Panc1 (cell line): ENCODE data around the gene ZC3H8. TPM values are rescaled to one million over a fixed set of nuclear protein-coding genes. Genes with fewer than 3 reads are reported as not detected.

Source experiments
- ATAC-seq: fragments of 200-7000 bp; cut with Tn5 transposase; 2 replicates; pipeline ENCODE4 v1.9.1; 2020; ENCODE audit warnings: mild to moderate bottlenecking, moderate library complexity
- BruUV-seq: library from RNA; stranded (reverse); fragments of 400-500 nt; replicated peaks from 2 replicates; lab custom pipeline; 2021; lab: Mats Ljungman, UMichigan
- CTCF ChIA-PET: fragments of 300-600 bp; sonication (Branson Sonifier 250); formaldehyde crosslinking; loops from one replicate; lab custom pipeline; 2022; ENCODE audit warnings: antibody characterized with exemption; lab: Charles Lee
- POLR2A ChIA-PET: fragments of 300-600 bp; sonication (Branson Sonifier 250); formaldehyde crosslinking; loops from one replicate; lab custom pipeline; 2022; ENCODE audit warnings: antibody characterized with exemption; lab: Charles Lee
- DNase-seq: peaks from one replicate; pipeline ENCODE4 v3.0.0-alpha.2; 2010; ENCODE audit warnings: low read depth, low spot score
- H3K27ac ChIP-seq: 2 replicates; pipeline ENCODE4 v1.5.1; 2011; ENCODE audit warnings: mild to moderate bottlenecking, low read length, inconsistent platforms
- H3K27me3 ChIP-seq: fragments of 200-500 bp; sonication (Bioruptor generic); 2 replicates; pipeline ENCODE4 v1.6.0; 2014; ENCODE audit warnings: low read length, inconsistent platforms; ENCODE audit not compliant: control insufficient read depth, insufficient read depth
- H3K36me3 ChIP-seq: fragments of 200-500 bp; sonication (Bioruptor generic); 2 replicates; pipeline ENCODE4 v1.5.1; 2014; ENCODE audit warnings: inconsistent platforms, mild to moderate bottlenecking, low read length, moderate library complexity; ENCODE audit not compliant: control insufficient read depth, insufficient read depth
- H3K4me1 ChIP-seq: 2 replicates; pipeline ENCODE4 v1.5.1; 2011; ENCODE audit warnings: inconsistent platforms, mild to moderate bottlenecking, low read length, moderate library complexity; ENCODE audit not compliant: control insufficient read depth, insufficient read depth
- H3K4me3 ChIP-seq, 2 experiments: 2 replicates each; pipeline ENCODE4 v1.5.1; 2011 to 2012; ENCODE audit warnings: low read depth in 2 of 2, low read length in 2 of 2, mild to moderate bottlenecking in 2 of 2, inconsistent platforms in 1 of 2, moderate library complexity in 1 of 2
- H3K9me3 ChIP-seq: fragments of 200-500 bp; sonication (Bioruptor generic); 2 replicates; pipeline ENCODE4 v1.5.1; 2014; ENCODE audit warnings: low read depth, mild to moderate bottlenecking, inconsistent platforms, low read length, moderate library complexity; ENCODE audit not compliant: control insufficient read depth, insufficient read depth
- CTCF ChIP-seq: fragments of 450-650 bp; IDR thresholded peaks from 2 replicates; pipeline ENCODE4 v1.5.1; 2017; ENCODE audit warnings: mild to moderate bottlenecking
- POLR2AphosphoS5 ChIP-seq: IDR thresholded peaks from 2 replicates; pipeline ENCODE4 v1.6.1; 2012; ENCODE audit warnings: mild to moderate bottlenecking, low read depth, low read length, moderate library complexity
- SIN3A ChIP-seq: IDR thresholded peaks from 2 replicates; pipeline ENCODE4 v1.6.1; 2012; ENCODE audit warnings: low read depth, mild to moderate bottlenecking, low read length, moderate library complexity, borderline replicate concordance; ENCODE audit not compliant: insufficient read depth
- TCF7L2 ChIP-seq: IDR thresholded peaks from 2 replicates; pipeline ENCODE4 v1.6.1; 2011; ENCODE audit warnings: mild to moderate bottlenecking, low read depth, low read length, inconsistent platforms
- in situ Hi-C: cut with HindIII; loops from 2 replicates; pipeline ENCODE4 v1.10.0; 2016; ENCODE audit warnings: low sequenced_read_pairs, low pct_unique_long_range_greater_than_20kb
- intact Hi-C: fragments of 100-400 bp; cut with micrococcal nuclease; formaldehyde crosslinking; loops from one replicate; pipeline ENCODE4 v1.10.0; 2022; ENCODE audit not compliant: unreplicated experiment
- total RNA-seq: library from RNA; stranded (reverse); gene quantifications from one replicate; pipeline ENCODE4 v1.2.1, GENCODE V29; 2021; ENCODE audit not compliant: unreplicated experiment
- TF ChIP-seq, protein P1 (sequence below), 2 experiments: IDR thresholded peaks; 2 replicates each; pipeline ENCODE4 v1.6.1; 2011 to 2012; ENCODE audit warnings: low read depth in 2 of 2, control low read depth in 1 of 2, low read length in 1 of 2, mild to moderate bottlenecking in 1 of 2, moderate library complexity in 1 of 2; ENCODE audit not compliant: insufficient read depth in 1 of 2

Gene ZC3H8
- total RNA-seq, 1 experiment from 2014 or later, result 4.4 TPM

DNA sequence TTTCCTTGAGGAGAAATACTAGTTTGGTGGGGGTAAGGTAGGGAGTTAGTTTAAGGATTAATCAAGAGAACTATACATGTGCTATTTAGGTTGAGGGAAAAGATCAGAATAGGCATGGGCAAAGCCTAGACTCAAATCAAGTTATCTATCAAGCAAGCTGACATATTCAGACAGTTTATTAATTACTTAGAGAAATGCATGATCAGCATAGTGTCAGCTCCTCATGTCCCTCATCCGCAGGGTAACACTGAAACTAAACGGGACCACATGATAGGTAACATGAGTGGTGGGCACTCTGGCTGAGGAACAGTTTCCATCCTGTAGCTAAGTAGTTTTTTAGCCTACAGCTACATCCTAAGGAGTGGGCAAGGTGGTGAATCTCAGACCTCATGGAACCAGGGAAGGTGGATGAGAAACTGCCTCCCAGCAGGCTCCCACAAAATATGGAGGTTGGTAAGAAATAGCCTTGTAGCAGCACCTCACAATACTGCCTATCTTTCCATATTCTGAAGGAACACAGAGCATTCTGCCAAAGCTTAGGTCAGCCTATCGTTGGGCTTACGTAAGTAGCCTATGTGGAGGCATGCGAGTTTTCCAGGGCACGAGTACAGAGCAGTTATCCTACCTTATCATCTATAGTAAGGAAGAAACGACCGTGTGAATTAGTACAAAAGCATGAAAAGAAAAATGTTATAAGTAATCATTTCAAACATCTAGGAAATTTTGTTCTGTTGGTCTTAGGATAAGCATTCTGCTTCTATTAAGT is 39.0 kb upstream of the ZC3H8 start:
- H3K27me3 ChIP-seq, result no peaks in the 10 kb centered on the region
- no peak overlapping the region for H3K27ac ChIP-seq
- POLR2A ChIA-PET, result no interaction called here
- intact Hi-C loops (no loop called here), in situ Hi-C loops (no loop called here)
- BruUV-seq, result no TSS peak
- DNase-seq (no peak), ATAC-seq (no peak)
- no peak overlapping the region for H3K4me3 ChIP-seq
- H3K4me1 ChIP-seq, result peaks cover 3% of the 10 kb centered on the region; the same call in 1 of the 2 replicates
- H3K9me3 ChIP-seq, result no peaks in the 10 kb centered on the region
- CTCF ChIA-PET, result no interaction called here
- no peaks in the 10 kb centered on the region for H3K36me3 ChIP-seq
- TF ChIP-seq TCF7L2 (no peak), CTCF (no peak), POLR2AphosphoS5 (no peak), SIN3A (no peak)
- TF ChIP-seq, protein P1, sequence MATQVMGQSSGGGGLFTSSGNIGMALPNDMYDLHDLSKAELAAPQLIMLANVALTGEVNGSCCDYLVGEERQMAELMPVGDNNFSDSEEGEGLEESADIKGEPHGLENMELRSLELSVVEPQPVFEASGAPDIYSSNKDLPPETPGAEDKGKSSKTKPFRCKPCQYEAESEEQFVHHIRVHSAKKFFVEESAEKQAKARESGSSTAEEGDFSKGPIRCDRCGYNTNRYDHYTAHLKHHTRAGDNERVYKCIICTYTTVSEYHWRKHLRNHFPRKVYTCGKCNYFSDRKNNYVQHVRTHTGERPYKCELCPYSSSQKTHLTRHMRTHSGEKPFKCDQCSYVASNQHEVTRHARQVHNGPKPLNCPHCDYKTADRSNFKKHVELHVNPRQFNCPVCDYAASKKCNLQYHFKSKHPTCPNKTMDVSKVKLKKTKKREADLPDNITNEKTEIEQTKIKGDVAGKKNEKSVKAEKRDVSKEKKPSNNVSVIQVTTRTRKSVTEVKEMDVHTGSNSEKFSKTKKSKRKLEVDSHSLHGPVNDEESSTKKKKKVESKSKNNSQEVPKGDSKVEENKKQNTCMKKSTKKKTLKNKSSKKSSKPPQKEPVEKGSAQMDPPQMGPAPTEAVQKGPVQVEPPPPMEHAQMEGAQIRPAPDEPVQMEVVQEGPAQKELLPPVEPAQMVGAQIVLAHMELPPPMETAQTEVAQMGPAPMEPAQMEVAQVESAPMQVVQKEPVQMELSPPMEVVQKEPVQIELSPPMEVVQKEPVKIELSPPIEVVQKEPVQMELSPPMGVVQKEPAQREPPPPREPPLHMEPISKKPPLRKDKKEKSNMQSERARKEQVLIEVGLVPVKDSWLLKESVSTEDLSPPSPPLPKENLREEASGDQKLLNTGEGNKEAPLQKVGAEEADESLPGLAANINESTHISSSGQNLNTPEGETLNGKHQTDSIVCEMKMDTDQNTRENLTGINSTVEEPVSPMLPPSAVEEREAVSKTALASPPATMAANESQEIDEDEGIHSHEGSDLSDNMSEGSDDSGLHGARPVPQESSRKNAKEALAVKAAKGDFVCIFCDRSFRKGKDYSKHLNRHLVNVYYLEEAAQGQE (IDR thresholded peaks at IDR 0.05; ENCODE audit: insufficient read depth in 1 of 2, low read depth in 2 of 2, low read length in 1 of 2), result no peak

DNA sequence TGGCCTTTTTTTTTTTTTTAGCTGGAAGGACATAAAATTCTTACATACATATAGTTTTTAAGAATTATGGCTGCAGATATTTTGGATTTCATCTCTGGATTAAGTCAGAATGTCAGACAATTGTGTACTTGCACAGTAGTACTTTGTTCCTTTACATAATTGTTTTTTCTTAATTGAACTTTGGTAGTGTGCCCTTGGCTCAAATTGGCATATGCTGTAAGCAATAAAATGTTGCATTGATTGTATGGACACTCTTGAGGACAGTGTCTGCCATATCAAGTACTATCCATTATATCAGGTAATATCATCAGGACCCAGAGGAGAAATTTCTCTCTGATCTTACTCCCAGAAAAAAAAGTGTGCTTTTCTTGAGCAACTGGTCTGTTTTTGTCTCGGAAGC is 35.8 kb upstream of the ZC3H8 start:
- ATAC-seq (no peak), DNase-seq (no peak)
- in situ Hi-C loops (no loop called here), intact Hi-C loops (no loop called here)
- Histone ChIP-seq H3K4me3 (no peak overlapping the region), H3K9me3 (no peaks in the 10 kb centered on the region), H3K36me3 (no peaks in the 10 kb centered on the region), H3K27ac (no peak overlapping the region), H3K27me3 (no peaks in the 10 kb centered on the region), H3K4me1 (no peaks in the 10 kb centered on the region; the same call in 1 of the 2 replicates)
- TF ChIP-seq TCF7L2 (no peak), POLR2AphosphoS5 (no peak), CTCF (no peak), SIN3A (no peak)
- TF ChIP-seq, protein P1 (IDR thresholded peaks at IDR 0.05; ENCODE audit: insufficient read depth in 1 of 2, low read depth in 2 of 2, low read length in 1 of 2), result no peak
- no TSS peak for BruUV-seq
- CTCF ChIA-PET, result no interaction called here
- POLR2A ChIA-PET, result no interaction called here
